NB4 (cell line): ENCODE measurements around the gene CA10.

Experiments used
- DNase-seq: peaks from one replicate; pipeline ENCODE4 v3.0.0; 2010; ENCODE audit warnings: low read depth
- H3K4me3 ChIP-seq: one replicate; pipeline ENCODE4 v1.5.1; 2011; ENCODE audit warnings: mild to moderate bottlenecking, low read depth, low read length, moderate library complexity
- MYC ChIP-seq: IDR thresholded peaks from 2 replicates; pipeline ENCODE4 v1.6.1; 2011; ENCODE audit warnings: low read depth, low read length
- POLR2A ChIP-seq: IDR thresholded peaks from 2 replicates; pipeline ENCODE4 v1.6.1; 2011; ENCODE audit warnings: mild to moderate bottlenecking; ENCODE audit not compliant: insufficient read length; ENCODE audit errors: extremely low read depth
- TF ChIP-seq, protein P1 (sequence below): IDR thresholded peaks from one replicate; pipeline ENCODE4 v1.5.1; 2012; ENCODE audit warnings: low read depth, low read length
- TF ChIP-seq, protein P2 (sequence below): IDR thresholded peaks from 2 replicates; pipeline ENCODE4 v1.6.1; 2011; ENCODE audit warnings: low read depth, low read length

CA10 gene

DNA sequence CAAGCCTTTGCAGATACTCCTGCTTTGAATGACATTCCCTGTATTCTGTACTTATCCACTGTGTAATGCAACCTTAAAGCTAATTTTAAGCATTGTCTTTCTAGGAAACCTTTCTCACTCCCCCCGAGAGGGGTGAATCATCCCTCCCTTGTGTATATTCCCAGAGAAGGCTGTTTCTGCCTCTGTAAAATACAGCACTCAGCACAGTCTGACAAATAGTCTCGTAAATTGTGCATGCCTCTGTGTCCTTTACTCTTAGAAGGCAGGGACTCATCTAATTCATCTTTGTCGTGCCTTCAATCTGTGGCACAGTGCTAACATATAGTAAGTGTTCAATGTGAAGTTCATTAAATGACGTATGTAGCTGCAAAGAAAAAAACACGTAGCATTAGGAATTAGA lies 200.7 kb downstream of the CA10 start:
- TF ChIP-seq POLR2A (no peak), MYC (no peak)
- TF ChIP-seq, protein P1, sequence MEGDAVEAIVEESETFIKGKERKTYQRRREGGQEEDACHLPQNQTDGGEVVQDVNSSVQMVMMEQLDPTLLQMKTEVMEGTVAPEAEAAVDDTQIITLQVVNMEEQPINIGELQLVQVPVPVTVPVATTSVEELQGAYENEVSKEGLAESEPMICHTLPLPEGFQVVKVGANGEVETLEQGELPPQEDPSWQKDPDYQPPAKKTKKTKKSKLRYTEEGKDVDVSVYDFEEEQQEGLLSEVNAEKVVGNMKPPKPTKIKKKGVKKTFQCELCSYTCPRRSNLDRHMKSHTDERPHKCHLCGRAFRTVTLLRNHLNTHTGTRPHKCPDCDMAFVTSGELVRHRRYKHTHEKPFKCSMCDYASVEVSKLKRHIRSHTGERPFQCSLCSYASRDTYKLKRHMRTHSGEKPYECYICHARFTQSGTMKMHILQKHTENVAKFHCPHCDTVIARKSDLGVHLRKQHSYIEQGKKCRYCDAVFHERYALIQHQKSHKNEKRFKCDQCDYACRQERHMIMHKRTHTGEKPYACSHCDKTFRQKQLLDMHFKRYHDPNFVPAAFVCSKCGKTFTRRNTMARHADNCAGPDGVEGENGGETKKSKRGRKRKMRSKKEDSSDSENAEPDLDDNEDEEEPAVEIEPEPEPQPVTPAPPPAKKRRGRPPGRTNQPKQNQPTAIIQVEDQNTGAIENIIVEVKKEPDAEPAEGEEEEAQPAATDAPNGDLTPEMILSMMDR = no peak
- TF ChIP-seq, protein P2, sequence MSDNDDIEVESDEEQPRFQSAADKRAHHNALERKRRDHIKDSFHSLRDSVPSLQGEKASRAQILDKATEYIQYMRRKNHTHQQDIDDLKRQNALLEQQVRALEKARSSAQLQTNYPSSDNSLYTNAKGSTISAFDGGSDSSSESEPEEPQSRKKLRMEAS = no peak
- no peak for DNase-seq
- no peak overlapping the region for H3K4me3 ChIP-seq

DNA sequence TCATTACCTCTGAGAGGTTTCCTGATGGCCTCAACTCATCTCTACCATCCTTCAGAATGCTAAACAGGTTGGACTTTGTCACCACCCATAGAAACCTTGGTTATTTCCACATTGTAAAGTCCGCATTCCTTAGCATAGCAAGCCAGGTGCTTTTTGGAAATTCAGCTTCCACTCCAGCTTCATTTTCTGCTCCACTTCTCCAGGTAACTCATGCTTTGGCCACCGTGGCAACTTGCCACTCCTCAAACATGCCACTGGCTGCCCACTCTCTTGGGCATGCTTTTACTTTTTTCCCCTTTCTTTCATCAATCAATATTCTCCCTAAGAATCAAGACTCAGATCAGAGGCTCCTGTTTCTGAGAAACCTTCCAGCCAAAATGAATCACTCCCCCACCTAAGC lies 203.3 kb downstream of the CA10 start:
- H3K4me3 ChIP-seq = no peak overlapping the region
- TF ChIP-seq MYC = no peak
- no peak for TF ChIP-seq POLR2A
- TF ChIP-seq, protein P1 = no peak
- TF ChIP-seq, protein P2 = no peak

DNA sequence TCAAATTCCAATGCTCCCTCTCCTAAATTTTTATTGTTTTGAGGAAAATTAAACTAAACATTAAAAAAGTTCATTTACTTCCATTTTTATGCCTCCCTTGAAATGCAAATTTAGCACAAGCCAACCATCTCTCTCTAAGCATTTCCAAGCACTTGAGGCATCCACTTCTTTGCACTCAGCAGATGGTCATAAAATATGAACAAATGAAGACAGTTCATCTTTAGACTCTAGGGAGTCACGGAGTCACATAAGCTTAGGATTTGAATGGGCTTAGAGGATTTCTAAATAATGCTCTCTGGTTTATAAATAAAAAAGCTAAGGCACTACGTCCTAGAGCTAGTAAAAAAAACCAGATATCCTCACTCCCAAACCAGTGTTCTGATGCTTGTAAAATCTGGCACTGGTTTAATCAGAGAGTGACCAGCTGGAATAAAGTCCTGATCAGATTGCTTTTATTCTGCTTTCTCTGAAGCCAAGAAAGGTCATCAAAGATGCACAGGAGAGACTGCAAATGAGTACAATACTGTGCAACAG lies 204.2 kb downstream of the CA10 start:
- TF ChIP-seq, protein P2 = no peak
- TF ChIP-seq POLR2A (no peak), MYC (no peak)
- TF ChIP-seq, protein P1 = no peak
- no peak for DNase-seq
- no peak overlapping the region for H3K4me3 ChIP-seq

More for the DNA sequence above, 203.3 kb downstream of the CA10 start:
- no peak for DNase-seq

DNA sequence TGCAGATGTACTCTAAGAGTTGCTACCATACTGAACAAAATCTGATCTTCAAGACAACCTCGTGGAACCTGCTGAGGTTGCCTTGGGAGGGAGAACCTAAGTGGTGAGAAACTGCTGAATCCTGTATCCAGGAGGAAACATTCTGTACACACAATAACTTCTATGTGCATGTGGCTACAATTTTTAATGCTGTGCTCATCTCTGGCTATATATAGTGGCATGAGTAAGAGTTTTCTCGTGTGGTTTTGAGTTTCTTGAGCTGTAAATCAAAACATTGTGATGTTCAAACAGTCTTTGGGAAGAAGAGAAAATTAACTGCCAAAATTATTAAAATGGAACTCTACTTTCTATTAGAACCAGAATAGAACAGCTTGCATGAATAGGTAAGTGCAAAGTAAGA lies 206.8 kb downstream of the CA10 start:
- no peak for DNase-seq
- TF ChIP-seq, protein P1 = no peak
- TF ChIP-seq POLR2A (no peak), MYC (no peak)
- TF ChIP-seq, protein P2 = no peak
- no peak overlapping the region for H3K4me3 ChIP-seq

DNA sequence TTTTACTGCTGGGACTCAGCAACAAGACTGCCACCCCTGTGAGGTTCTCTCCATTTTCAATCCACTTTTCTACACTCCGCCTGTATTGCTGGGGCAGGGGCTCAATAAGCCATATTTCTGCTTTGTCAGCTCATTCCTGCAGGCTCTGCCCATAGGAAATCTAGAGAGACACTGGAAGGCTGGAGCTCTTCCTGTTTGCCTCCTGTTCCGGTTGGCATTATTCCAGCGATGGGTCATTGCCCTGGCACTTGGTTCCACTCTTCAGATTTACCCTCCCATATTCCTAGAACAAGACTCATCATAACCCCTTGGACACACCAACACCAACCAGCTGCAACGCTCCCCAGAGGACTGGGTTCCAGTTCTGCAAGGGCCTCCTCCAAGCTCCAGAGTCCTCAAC lies 210.4 kb downstream of the CA10 start:
- no peak for DNase-seq
- H3K4me3 ChIP-seq = no peak overlapping the region
- TF ChIP-seq POLR2A (no peak), MYC (no peak)

DNA sequence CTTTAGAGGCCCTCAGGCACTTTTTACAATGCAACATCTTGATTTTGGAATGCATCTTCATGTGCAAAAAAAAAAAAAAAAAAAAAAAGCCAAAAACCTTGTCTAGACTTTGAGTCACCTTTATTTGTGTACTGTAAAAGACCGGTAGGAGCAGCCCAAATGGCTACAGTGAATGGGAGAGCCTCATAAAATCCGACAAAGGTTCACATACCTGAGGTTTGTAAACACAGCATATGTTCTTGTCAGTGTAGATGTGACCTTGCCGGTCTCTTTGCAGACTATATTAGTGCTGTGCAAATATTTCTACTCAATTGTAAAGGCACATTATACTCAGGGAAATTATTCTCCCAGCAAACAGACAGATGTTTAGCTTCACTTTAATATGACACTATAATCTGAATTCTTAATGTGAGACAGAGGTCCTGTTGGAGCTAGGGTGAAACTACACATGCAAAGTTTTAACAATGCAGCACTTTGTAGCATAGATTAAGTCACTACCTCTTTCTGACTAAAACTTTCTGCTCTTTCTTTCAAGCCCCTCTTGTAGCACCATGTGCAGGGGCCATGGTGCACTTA lies 211.3 kb downstream of the CA10 start:
- no peak for DNase-seq
- H3K4me3 ChIP-seq = no peak overlapping the region
- TF ChIP-seq, protein P1 = no peak
- TF ChIP-seq POLR2A (no peak), MYC (no peak)
- TF ChIP-seq, protein P2 = no peak
